Activated naive CD8-positive, alpha-beta T cell treated with anti-CD3 and anti-CD28 coated beads, Interleukin-2, amount 10 ng/mL, durations not matched to agents 7 days and 5 days (primary cell): ENCODE data around the gene PDE11A. TPM values are rescaled to one million over a fixed set of nuclear protein-coding genes. Genes with fewer than 3 reads are reported as not detected.

ENCODE experiments used
- ATAC-seq: fragments of 150-1000 bp; cut with Tn5 transposase; one replicate; pipeline ENCODE4 v1.10.0; 2021; ENCODE audit warnings: low read depth, moderate library complexity
- POLR2A ChIA-PET: fragments of 350-600 bp; sonication (Branson Sonifier 250); formaldehyde crosslinking; loops from one replicate; lab custom pipeline; 2021; ENCODE audit warnings: antibody characterized with exemption; lab: Charles Lee
- DNase-seq: peaks from one replicate; pipeline ENCODE4 v3.0.0; 2021
- H3K27ac Mint-ChIP-seq: one replicate; pipeline ENCODE4 v1.8.0; 2022; ENCODE audit warnings: mild to moderate bottlenecking, mixed read lengths
- H3K27me3 Mint-ChIP-seq: one replicate; pipeline ENCODE4 v1.8.0; 2022; ENCODE audit warnings: mild to moderate bottlenecking, moderate library complexity, mixed read lengths
- H3K36me3 Mint-ChIP-seq: one replicate; pipeline ENCODE4 v1.8.0; 2021; ENCODE audit warnings: mild to moderate bottlenecking, mixed read lengths
- H3K4me1 Mint-ChIP-seq: one replicate; pipeline ENCODE4 v1.8.0; 2021; ENCODE audit warnings: mixed read lengths
- H3K4me3 Mint-ChIP-seq: one replicate; pipeline ENCODE4 v1.8.0; 2022; ENCODE audit warnings: mild to moderate bottlenecking, moderate library complexity, mixed read lengths
- H3K9me3 Mint-ChIP-seq: one replicate; pipeline ENCODE4 v1.8.0; 2021; ENCODE audit warnings: mixed read lengths
- total RNA-seq, 2 experiments: library from RNA; stranded (reverse); gene quantifications; one replicate each; pipeline ENCODE4 v1.2.3, GENCODE V29; 2021

PDE11A gene
- total RNA-seq, 2 experiments from 2014 or later, result not detected

- POLR2A ChIA-PET, result no interaction called here
- H3K4me3 Mint-ChIP-seq, result no peak overlapping the region
- no peaks in the 10 kb centered on the region for H3K4me1 Mint-ChIP-seq
- peaks cover 19% of the 10 kb centered on the region for H3K27me3 Mint-ChIP-seq
- peaks cover 1% of the 10 kb centered on the region for H3K9me3 Mint-ChIP-seq
- no peaks in the 10 kb centered on the region for H3K36me3 Mint-ChIP-seq
- no peak for ATAC-seq
- DNase-seq, result no peak
- H3K27ac Mint-ChIP-seq, result no peak overlapping the region
These were observed 425.8 kb downstream of the PDE11A start for GRCh38 chr2:177646791-177647190.

- H3K4me3 Mint-ChIP-seq, result no peak overlapping the region
These were observed 426.3 kb downstream of the PDE11A start for GRCh38 chr2:177646241-177646640.

GRCh38 chr2:177641331-177641730, 431.2 kb downstream of the PDE11A start:
- no peak for DNase-seq
- no peak overlapping the region for H3K4me3 Mint-ChIP-seq

More at GRCh38 chr2:177646241-177646640, 426.3 kb downstream of the PDE11A start:
- Mint-ChIP-seq H3K27me3 (peaks cover 18% of the 10 kb centered on the region), H3K27ac (no peak overlapping the region), H3K9me3 (peaks cover 1% of the 10 kb centered on the region), H3K36me3 (no peaks in the 10 kb centered on the region), H3K4me1 (no peaks in the 10 kb centered on the region)
- ATAC-seq (no peak), DNase-seq (no peak)
- POLR2A ChIA-PET, result no interaction called here

GRCh38 chr2:177640423-177640822, 432.2 kb downstream of the PDE11A start:
- Mint-ChIP-seq H3K27me3 (peaks cover 11% of the 10 kb centered on the region), H3K4me3 (no peak overlapping the region), H3K9me3 (peaks cover 1% of the 10 kb centered on the region), H3K4me1 (no peaks in the 10 kb centered on the region), H3K27ac (no peak overlapping the region), H3K36me3 (no peaks in the 10 kb centered on the region)
- POLR2A ChIA-PET, result no interaction called here
- ATAC-seq (no peak), DNase-seq (no peak)

More at GRCh38 chr2:177641331-177641730, 431.2 kb downstream of the PDE11A start:
- Mint-ChIP-seq H3K36me3 (no peaks in the 10 kb centered on the region), H3K4me1 (no peaks in the 10 kb centered on the region), H3K9me3 (peaks cover 1% of the 10 kb centered on the region), H3K27me3 (peaks cover 11% of the 10 kb centered on the region), H3K27ac (no peak overlapping the region)
- no peak for ATAC-seq
- POLR2A ChIA-PET, result no interaction called here

GRCh38 chr2:177639262-177639914, 433.2 kb downstream of the PDE11A start:
- Mint-ChIP-seq H3K36me3 (no peaks in the 10 kb centered on the region), H3K9me3 (no peaks in the 10 kb centered on the region), H3K4me3 (no peak overlapping the region), H3K27ac (no peak overlapping the region), H3K4me1 (no peaks in the 10 kb centered on the region), H3K27me3 (peaks cover 11% of the 10 kb centered on the region)
- ATAC-seq, result no peak
- POLR2A ChIA-PET, result no interaction called here
- no peak for DNase-seq

- H3K4me1 Mint-ChIP-seq, result no peaks in the 10 kb centered on the region
- H3K36me3 Mint-ChIP-seq, result no peaks in the 10 kb centered on the region
- H3K9me3 Mint-ChIP-seq, result no peaks in the 10 kb centered on the region
- H3K27ac Mint-ChIP-seq, result no peak overlapping the region
- no peak for ATAC-seq
- no peak for DNase-seq
- no peak overlapping the region for H3K4me3 Mint-ChIP-seq
- peaks cover 15% of the 10 kb centered on the region for H3K27me3 Mint-ChIP-seq
- POLR2A ChIA-PET, result no interaction called here
These were observed 434.1 kb downstream of the PDE11A start for GRCh38 chr2:177638507-177638906.

GRCh38 chr2:177636672-177637071, 435.9 kb downstream of the PDE11A start:
- Mint-ChIP-seq H3K4me1 (no peaks in the 10 kb centered on the region), H3K27me3 (peaks cover 10% of the 10 kb centered on the region), H3K4me3 (no peak overlapping the region), H3K27ac (no peak overlapping the region), H3K36me3 (no peaks in the 10 kb centered on the region), H3K9me3 (no peaks in the 10 kb centered on the region)
- no peak for ATAC-seq
- POLR2A ChIA-PET, result no interaction called here
- DNase-seq, result no peak

- POLR2A ChIA-PET, result no interaction called here
- ATAC-seq, result no peak
- no peaks in the 10 kb centered on the region for H3K36me3 Mint-ChIP-seq
- no peak overlapping the region for H3K27ac Mint-ChIP-seq
- H3K9me3 Mint-ChIP-seq, result no peaks in the 10 kb centered on the region
- no peaks in the 10 kb centered on the region for H3K4me1 Mint-ChIP-seq
- no peak overlapping the region for H3K4me3 Mint-ChIP-seq
- H3K27me3 Mint-ChIP-seq, result peaks cover 10% of the 10 kb centered on the region
- no peak for DNase-seq
These were observed 436.9 kb downstream of the PDE11A start for GRCh38 chr2:177635696-177636095.

GRCh38 chr2:177633910-177634294, 438.7 kb downstream of the PDE11A start:
- Mint-ChIP-seq H3K4me1 (no peaks in the 10 kb centered on the region), H3K36me3 (no peaks in the 10 kb centered on the region), H3K27ac (no peak overlapping the region), H3K27me3 (peaks cover 7% of the 10 kb centered on the region), H3K4me3 (no peak overlapping the region), H3K9me3 (no peaks in the 10 kb centered on the region)
- ATAC-seq (no peak), DNase-seq (no peak)
- POLR2A ChIA-PET, result no interaction called here

- POLR2A ChIA-PET, result no interaction called here
- Mint-ChIP-seq H3K27ac (no peak overlapping the region), H3K36me3 (no peaks in the 10 kb centered on the region), H3K27me3 (peaks cover 12% of the 10 kb centered on the region), H3K9me3 (no peaks in the 10 kb centered on the region), H3K4me3 (no peak overlapping the region), H3K4me1 (no peaks in the 10 kb centered on the region)
- no peak for ATAC-seq
- no peak for DNase-seq
These were observed 439.5 kb downstream of the PDE11A start for GRCh38 chr2:177633111-177633510.

- Mint-ChIP-seq H3K4me1 (no peaks in the 10 kb centered on the region), H3K36me3 (no peaks in the 10 kb centered on the region), H3K27me3 (peaks cover 15% of the 10 kb centered on the region), H3K4me3 (no peak overlapping the region), H3K27ac (no peak overlapping the region), H3K9me3 (no peaks in the 10 kb centered on the region)
- no peak for DNase-seq
- no peak for ATAC-seq
- POLR2A ChIA-PET, result no interaction called here
These were observed 440.9 kb downstream of the PDE11A start for GRCh38 chr2:177631680-177632079.

- no peak for ATAC-seq
- Mint-ChIP-seq H3K36me3 (no peaks in the 10 kb centered on the region), H3K4me3 (no peak overlapping the region), H3K27ac (no peak overlapping the region), H3K4me1 (peaks cover 4% of the 10 kb centered on the region), H3K9me3 (no peaks in the 10 kb centered on the region), H3K27me3 (peaks cover 24% of the 10 kb centered on the region)
- POLR2A ChIA-PET, result no interaction called here
- DNase-seq, result no peak
These were observed 443.1 kb downstream of the PDE11A start for GRCh38 chr2:177629357-177630024.

- no peak for DNase-seq
- POLR2A ChIA-PET, result no interaction called here
- H3K9me3 Mint-ChIP-seq, result no peaks in the 10 kb centered on the region
- H3K4me3 Mint-ChIP-seq, result no peak overlapping the region
- peaks cover 20% of the 10 kb centered on the region for H3K27me3 Mint-ChIP-seq
- peaks cover 4% of the 10 kb centered on the region for H3K4me1 Mint-ChIP-seq
- no peak for ATAC-seq
- H3K36me3 Mint-ChIP-seq, result no peaks in the 10 kb centered on the region
- no peak overlapping the region for H3K27ac Mint-ChIP-seq
These were observed 443.7 kb downstream of the PDE11A start for GRCh38 chr2:177628831-177629230.
